Measurements from ENCODE around the gene HBG1. TPM values are rescaled to one million over a fixed set of nuclear protein-coding genes. Genes with fewer than 3 reads are reported as not detected.

Gene HBG1
- total RNA-seq, 1 donor from 2014 or later: not detected

DNA sequence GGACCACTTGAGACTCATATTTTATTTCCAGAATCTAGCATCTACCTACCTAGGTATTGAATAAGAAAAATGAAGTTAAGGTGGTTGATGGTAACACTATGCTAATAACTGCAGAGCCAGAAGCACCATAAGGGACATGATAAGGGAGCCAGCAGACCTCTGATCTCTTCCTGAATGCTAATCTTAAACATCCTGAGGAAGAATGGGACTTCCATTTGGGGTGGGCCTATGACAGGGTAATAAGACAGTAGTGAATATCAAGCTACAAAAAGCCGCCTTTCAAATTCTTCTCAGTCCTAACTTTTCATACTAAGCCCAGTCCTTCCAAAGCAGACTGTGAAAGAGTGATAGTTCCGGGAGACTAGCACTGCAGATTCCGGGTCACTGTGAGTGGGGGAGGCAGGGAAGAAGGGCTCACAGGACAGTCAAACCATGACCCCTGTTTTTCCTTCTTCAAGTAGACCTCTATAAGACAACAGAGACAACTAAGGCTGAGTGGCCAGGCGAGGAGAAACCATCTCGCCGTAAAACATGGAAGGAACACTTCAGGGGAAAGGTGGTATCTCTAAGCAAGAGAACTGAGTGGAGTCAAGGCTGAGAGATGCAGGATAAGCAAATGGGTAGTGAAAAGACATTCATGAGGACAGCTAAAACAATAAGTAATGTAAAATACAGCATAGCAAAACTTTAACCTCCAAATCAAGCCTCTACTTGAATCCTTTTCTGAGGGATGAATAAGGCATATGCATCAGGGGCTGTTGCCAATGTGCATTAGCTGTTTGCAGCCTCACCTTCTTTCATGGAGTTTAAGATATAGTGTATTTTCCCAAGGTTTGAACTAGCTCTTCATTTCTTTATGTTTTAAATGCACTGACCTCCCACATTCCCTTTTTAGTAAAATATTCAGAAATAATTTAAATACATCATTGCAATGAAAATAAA is 24.8 kb downstream of the HBG1 start:
- H3K27me3 ChIP-seq (ENCODE audit: insufficient read depth, low read length): no peaks in the 10 kb centered on the region
- Mint-ChIP-seq H3K27ac (ENCODE audit: unreplicated experiment) (no peak overlapping the region), H3K36me3 (ENCODE audit: low read depth, unreplicated experiment) (no peaks in the 10 kb centered on the region), H3K9me3 (ENCODE audit: unreplicated experiment) (peaks cover 2% of the 10 kb centered on the region), H3K4me1 (ENCODE audit: low read depth, unreplicated experiment) (no peaks in the 10 kb centered on the region), H3K4me3 (ENCODE audit: unreplicated experiment) (no peak overlapping the region), H3K27me3 (ENCODE audit: low read depth, unreplicated experiment) (no peaks in the 10 kb centered on the region)
- H3K79me2 ChIP-seq (ENCODE audit: insufficient read depth, low read length): no peaks in the 10 kb centered on the region
- no peak overlapping the region for H3K4me2 ChIP-seq (ENCODE audit: low read length)
- TF ChIP-seq, protein P1, sequence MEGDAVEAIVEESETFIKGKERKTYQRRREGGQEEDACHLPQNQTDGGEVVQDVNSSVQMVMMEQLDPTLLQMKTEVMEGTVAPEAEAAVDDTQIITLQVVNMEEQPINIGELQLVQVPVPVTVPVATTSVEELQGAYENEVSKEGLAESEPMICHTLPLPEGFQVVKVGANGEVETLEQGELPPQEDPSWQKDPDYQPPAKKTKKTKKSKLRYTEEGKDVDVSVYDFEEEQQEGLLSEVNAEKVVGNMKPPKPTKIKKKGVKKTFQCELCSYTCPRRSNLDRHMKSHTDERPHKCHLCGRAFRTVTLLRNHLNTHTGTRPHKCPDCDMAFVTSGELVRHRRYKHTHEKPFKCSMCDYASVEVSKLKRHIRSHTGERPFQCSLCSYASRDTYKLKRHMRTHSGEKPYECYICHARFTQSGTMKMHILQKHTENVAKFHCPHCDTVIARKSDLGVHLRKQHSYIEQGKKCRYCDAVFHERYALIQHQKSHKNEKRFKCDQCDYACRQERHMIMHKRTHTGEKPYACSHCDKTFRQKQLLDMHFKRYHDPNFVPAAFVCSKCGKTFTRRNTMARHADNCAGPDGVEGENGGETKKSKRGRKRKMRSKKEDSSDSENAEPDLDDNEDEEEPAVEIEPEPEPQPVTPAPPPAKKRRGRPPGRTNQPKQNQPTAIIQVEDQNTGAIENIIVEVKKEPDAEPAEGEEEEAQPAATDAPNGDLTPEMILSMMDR (IDR thresholded peaks at IDR 0.05; ENCODE audit: insufficient read depth, low read depth, low read length): no peak
- TF ChIP-seq EZH2 (IDR thresholded peaks at IDR 0.05; ENCODE audit: insufficient read depth, low read length): no peak
- no peak overlapping the region for H3K4me3 ChIP-seq (ENCODE audit: insufficient read depth, low read depth, low read length)
- no peaks in the 10 kb centered on the region for H3K36me3 ChIP-seq (ENCODE audit: insufficient read depth, low read length)
- no peaks in the 10 kb centered on the region for H3K4me1 ChIP-seq (ENCODE audit: insufficient read depth, low read length)
- FAIRE-seq (no peak), DNase-seq (ENCODE audit: low read depth) (no peak)
- H3K27ac ChIP-seq (ENCODE audit: low read depth, low read length): no peak overlapping the region
- H3K9ac ChIP-seq (ENCODE audit: low read length): no peak overlapping the region
- H3K9me3 ChIP-seq (ENCODE audit: insufficient read depth, low read depth, low read length): no peaks in the 10 kb centered on the region
- no peaks in the 10 kb centered on the region for H4K20me1 ChIP-seq (ENCODE audit: insufficient read depth, low read length)
- H2AFZ ChIP-seq (ENCODE audit: low read depth, low read length): no peak overlapping the region

DNA sequence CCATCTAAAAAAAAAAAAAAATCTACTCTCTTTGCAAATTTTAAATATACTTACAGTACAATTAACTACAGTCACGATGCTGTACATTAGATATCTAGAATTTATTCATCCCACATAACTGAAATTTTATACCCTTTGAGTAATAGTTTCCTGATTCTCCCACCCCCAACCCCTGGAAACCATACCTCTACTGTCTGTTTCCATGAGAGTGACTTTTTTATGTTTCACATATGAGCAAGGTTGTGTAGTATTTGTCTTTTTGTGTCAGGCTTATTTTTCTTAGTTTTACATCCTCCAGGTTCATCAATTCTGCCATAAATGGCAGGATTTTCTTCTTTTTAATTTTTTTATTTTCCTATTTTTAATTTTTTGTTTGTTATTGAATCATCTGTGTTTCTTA is 26.0 kb downstream of the HBG1 start:
- Mint-ChIP-seq H3K27ac (ENCODE audit: unreplicated experiment) (no peak overlapping the region), H3K4me1 (ENCODE audit: low read depth, unreplicated experiment) (no peaks in the 10 kb centered on the region), H3K4me3 (ENCODE audit: unreplicated experiment) (no peak overlapping the region), H3K27me3 (ENCODE audit: low read depth, unreplicated experiment) (no peaks in the 10 kb centered on the region), H3K9me3 (ENCODE audit: unreplicated experiment) (peaks cover 3% of the 10 kb centered on the region), H3K36me3 (ENCODE audit: low read depth, unreplicated experiment) (no peaks in the 10 kb centered on the region)
- H3K9me3 ChIP-seq (ENCODE audit: insufficient read depth, low read depth, low read length): no peaks in the 10 kb centered on the region
- no peaks in the 10 kb centered on the region for H3K36me3 ChIP-seq (ENCODE audit: insufficient read depth, low read length)
- no peak overlapping the region for H2AFZ ChIP-seq (ENCODE audit: low read depth, low read length)
- no peaks in the 10 kb centered on the region for H4K20me1 ChIP-seq (ENCODE audit: insufficient read depth, low read length)
- DNase-seq (ENCODE audit: low read depth) (no peak), FAIRE-seq (no peak)
- no peak overlapping the region for H3K4me2 ChIP-seq (ENCODE audit: low read length)
- H3K4me1 ChIP-seq (ENCODE audit: insufficient read depth, low read length): no peaks in the 10 kb centered on the region
- no peaks in the 10 kb centered on the region for H3K79me2 ChIP-seq (ENCODE audit: insufficient read depth, low read length)
- TF ChIP-seq, protein P1 (IDR thresholded peaks at IDR 0.05; ENCODE audit: insufficient read depth, low read depth, low read length): no peak
- no peak overlapping the region for H3K9ac ChIP-seq (ENCODE audit: low read length)
- H3K27ac ChIP-seq (ENCODE audit: low read depth, low read length): no peak overlapping the region
- H3K4me3 ChIP-seq (ENCODE audit: insufficient read depth, low read depth, low read length): no peak overlapping the region
- no peaks in the 10 kb centered on the region for H3K27me3 ChIP-seq (ENCODE audit: insufficient read depth, low read length)

DNA sequence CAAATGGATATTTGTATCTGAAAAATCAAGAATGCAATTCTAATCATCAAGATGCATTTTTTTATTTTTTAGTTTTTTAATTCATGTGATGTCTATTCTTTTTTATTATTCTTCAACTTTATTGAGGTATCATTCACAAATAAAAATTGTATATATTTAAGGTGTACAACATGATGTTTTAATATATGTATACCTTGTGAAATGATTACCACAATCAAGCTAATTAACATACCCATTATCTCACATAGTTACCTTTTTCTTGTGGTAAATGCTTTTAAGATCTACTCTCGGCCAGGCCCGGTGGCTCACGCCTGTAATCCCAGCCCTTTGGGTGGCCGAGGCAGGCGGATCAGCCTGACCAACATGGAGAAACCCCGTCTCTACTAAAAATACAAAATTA is 26.5 kb downstream of the HBG1 start:
- DNase-seq (ENCODE audit: low read depth) (no peak), FAIRE-seq (no peak)
- H3K36me3 Mint-ChIP-seq (ENCODE audit: low read depth, unreplicated experiment): no peaks in the 10 kb centered on the region
- Histone ChIP-seq H4K20me1 (ENCODE audit: insufficient read depth, low read length) (no peaks in the 10 kb centered on the region), H3K9me3 (ENCODE audit: insufficient read depth, low read depth, low read length) (no peaks in the 10 kb centered on the region), H3K36me3 (ENCODE audit: insufficient read depth, low read length) (no peaks in the 10 kb centered on the region), H2AFZ (ENCODE audit: low read depth, low read length) (no peak overlapping the region), H3K79me2 (ENCODE audit: insufficient read depth, low read length) (no peaks in the 10 kb centered on the region), H3K27me3 (ENCODE audit: insufficient read depth, low read length) (no peaks in the 10 kb centered on the region), H3K4me3 (ENCODE audit: insufficient read depth, low read depth, low read length) (no peak overlapping the region), H3K4me1 (ENCODE audit: insufficient read depth, low read length) (no peaks in the 10 kb centered on the region), H3K9ac (ENCODE audit: low read length) (no peak overlapping the region), H3K4me2 (ENCODE audit: low read length) (no peak overlapping the region), H3K27ac (ENCODE audit: low read depth, low read length) (no peak overlapping the region)
- no peak overlapping the region for H3K27ac Mint-ChIP-seq (ENCODE audit: unreplicated experiment)
- peaks cover 5% of the 10 kb centered on the region for H3K9me3 Mint-ChIP-seq (ENCODE audit: unreplicated experiment)
- no peak overlapping the region for H3K4me3 Mint-ChIP-seq (ENCODE audit: unreplicated experiment)
- H3K27me3 Mint-ChIP-seq (ENCODE audit: low read depth, unreplicated experiment): no peaks in the 10 kb centered on the region
- TF ChIP-seq, protein P1 (IDR thresholded peaks at IDR 0.05; ENCODE audit: insufficient read depth, low read depth, low read length): no peak
- TF ChIP-seq EZH2 (IDR thresholded peaks at IDR 0.05; ENCODE audit: insufficient read depth, low read length): no peak
- no peaks in the 10 kb centered on the region for H3K4me1 Mint-ChIP-seq (ENCODE audit: low read depth, unreplicated experiment)

All from astrocyte (in vitro differentiated cells and primary cell).